Motor neuron (in vitro differentiated cells): ENCODE measurements around the gene SCGB1C2. TPM values are rescaled to one million over a fixed set of nuclear protein-coding genes. Genes with fewer than 3 reads are reported as not detected.
"Not testable (repeated sequence)": the region's sequence is repeated elsewhere in the genome, so short reads cannot be mapped to it uniquely, and the experiment has no call there.

Experiments used
- ATAC-seq, 8 experiments: fragments of 200-7000 bp; cut with Tn5 transposase; replicated peaks in 6 of 8; 2 replicates each; pipeline ENCODE4 v1.8.0; 2021; ENCODE audit warnings: mild to moderate bottlenecking in 8 of 8, moderate library complexity in 8 of 8
- H3K27ac ChIP-seq, 2 donors: fragments of 250-450 bp; sonication (Bioruptor Pico); 2 replicates each; pipeline ENCODE4 v1.9.0; 2021; ENCODE audit warnings: antibody characterized with exemption in 2 of 2, mild to moderate bottlenecking in 2 of 2, moderate library complexity in 1 of 2
- H3K4me1 ChIP-seq, 2 donors: fragments of 250-450 bp; sonication (Bioruptor Pico); replicated peaks in 1 of 2; 2 replicates each; pipeline ENCODE4 v1.6.1; 2021; ENCODE audit warnings: antibody characterized with exemption in 2 of 2, mild to moderate bottlenecking in 2 of 2, moderate library complexity in 1 of 2
- H3K4me3 ChIP-seq, 5 donors: fragments of 250-450 bp; sonication (Bioruptor Pico); 2 replicates each; pipeline ENCODE4 v1.9.0; 2021; ENCODE audit warnings: antibody characterized with exemption in 5 of 5, mild to moderate bottlenecking in 5 of 5, moderate library complexity in 4 of 5
- WGBS, 10 experiments: fragments of 450-650 bp; shearing (Covaris generic); methylation state at CpG; one replicate each; pipeline ENCODE4 v1.0.0; 2022; 5-methylcytosine and 5-hydroxymethylcytosine counted together
- in situ Hi-C, 9 experiments: fragments of 400-800 bp; cut with MboI; loops; one replicate each; pipeline ENCODE4 v1.15.0; 2021; ENCODE audit warnings: low sequenced_read_pairs in 9 of 9, low pct_unique_long_range_greater_than_20kb in 2 of 9; ENCODE audit not compliant: unreplicated experiment in 9 of 9
- total RNA-seq, 8 experiments: library from RNA; unstranded; fragments of 300-600 nt; gene quantifications; 2 replicates each; pipeline versions ENCODE4 v1.2.3 to v1.2.4, GENCODE V29; 2022

SCGB1C2 gene
- total RNA-seq, 8 experiments from 2014 or later = not detected

DNA sequence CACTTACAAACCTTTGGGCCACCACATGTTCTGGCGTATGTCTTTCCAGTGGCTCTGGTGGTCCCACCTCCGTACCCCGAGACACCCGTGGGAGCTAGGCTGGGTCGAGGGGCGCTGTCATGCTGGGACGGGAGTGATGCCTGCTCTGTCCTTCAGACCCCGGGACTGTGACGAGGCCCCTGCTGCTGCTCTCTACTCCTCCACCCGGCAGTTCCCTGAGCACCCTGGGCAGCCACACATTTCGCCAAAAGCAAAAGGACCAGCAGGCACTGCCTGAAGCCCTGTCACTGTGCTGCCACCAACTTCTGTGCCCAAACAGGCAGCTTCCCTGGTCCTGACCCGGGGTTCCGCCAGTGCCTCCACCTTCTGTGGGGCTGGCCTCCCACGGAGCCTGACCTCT lies 28.6 kb downstream of the SCGB1C2 start:
- WGBS, 10 experiments = 63 to 100% (median 94%) methylated on average over 1 to 6 of the region's 14 CpGs; no CpG with 5 or more reads in 3 of the 10 experiments
- no peak overlapping the region for H3K27ac ChIP-seq
- no peak overlapping the region for H3K4me3 ChIP-seq
- H3K4me1 ChIP-seq = peaks cover 9 to 18% of the 10 kb centered on the region in 2 donors
- no peak for ATAC-seq
- in situ Hi-C loops = no loop called here

DNA sequence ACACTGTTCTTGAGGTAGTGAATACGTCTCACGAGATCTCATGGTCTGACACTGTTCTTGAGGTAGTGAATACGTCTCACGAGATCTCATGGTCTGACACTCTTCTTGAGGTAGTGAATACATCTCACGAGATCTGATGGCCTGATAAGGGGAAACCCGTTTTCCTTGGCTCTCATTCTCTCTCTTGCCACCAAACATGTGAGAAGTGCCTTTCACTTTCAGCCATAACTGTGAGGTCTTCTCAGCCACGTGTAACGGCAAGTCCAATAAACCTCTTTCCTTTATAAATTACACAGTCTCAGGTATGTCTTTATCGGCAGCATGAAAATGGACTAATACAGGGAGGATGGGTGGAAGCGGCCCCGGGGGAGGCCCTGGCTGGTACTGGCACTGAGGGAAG lies 31.2 kb downstream of the SCGB1C2 start:
- H3K4me1 ChIP-seq = peaks cover 9 to 17% of the 10 kb centered on the region in 2 donors
- in situ Hi-C loops, H3K4me3 ChIP-seq, ATAC-seq, H3K27ac ChIP-seq: not testable (repeated sequence)
- 90% methylated on average over 2 of the region's 11 CpGs; no CpG with 5 or more reads in 9 of the 10 experiments for WGBS, 10 experiments

DNA sequence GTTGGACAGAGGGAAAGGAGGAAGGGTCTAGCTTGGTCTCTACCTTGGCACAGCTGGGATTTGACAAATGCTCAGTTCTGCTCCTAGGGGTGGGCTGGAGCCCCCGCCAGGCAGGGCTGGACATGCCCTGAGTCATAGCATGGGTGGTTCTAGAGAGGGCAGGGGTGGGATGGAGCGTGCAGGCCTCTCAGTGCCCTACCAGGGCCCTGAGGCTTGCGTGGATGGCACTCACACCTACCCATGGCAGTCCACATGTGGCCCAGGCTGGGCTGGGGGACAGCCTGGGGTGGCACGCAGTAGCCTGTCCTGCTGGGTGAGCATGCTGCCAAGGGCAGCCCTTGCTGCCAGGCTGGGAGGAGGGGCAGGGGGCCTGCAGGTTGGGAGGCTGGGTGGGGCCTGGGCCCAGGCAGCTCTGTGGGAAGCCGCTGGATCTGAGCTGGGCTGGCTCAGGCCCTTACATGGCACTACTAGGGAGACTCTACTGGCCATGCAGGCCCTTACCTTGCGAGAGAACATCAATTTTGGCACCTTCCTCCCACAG lies 32.8 kb downstream of the SCGB1C2 start:
- Histone ChIP-seq H3K27ac (no peak overlapping the region), H3K4me1 (peaks cover 0 to 3% of the 10 kb centered on the region in 2 donors), H3K4me3 (no peak overlapping the region)
- in situ Hi-C loops = no loop called here
- peak in 5 of 8 experiments; percentile 12 to 50 (median 18) for ATAC-seq
- no CpG with 5 or more reads among the region's 6 CpGs for WGBS, 10 experiments

DNA sequence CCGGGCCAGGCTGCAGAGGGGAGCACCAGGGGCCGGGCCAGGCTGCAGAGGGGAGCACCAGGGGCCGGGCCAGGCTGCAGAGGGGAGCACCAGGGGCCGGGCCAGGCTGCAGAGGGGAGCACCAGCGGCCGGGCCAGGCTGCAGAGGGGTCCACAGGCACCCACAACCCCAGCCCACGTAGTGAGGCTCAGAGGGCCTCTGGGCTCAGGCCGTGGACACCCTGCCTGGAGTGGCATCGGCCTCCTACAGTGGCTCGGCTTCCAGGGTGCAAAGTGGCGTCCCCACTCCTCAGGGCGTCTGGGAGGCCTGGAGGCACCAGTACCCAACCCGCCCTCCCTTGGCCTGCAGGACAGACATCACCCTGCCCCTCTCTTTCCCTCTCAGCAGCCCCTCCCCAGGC lies 34.5 kb downstream of the SCGB1C2 start:
- no CpG with 5 or more reads among the region's 13 CpGs for WGBS, 10 experiments
- H3K4me3 ChIP-seq = no peak overlapping the region
- H3K4me1 ChIP-seq = peaks cover 0 to 5% of the 10 kb centered on the region in 2 donors
- in situ Hi-C loops = no loop called here
- no peak overlapping the region for H3K27ac ChIP-seq
- no peak for ATAC-seq

DNA sequence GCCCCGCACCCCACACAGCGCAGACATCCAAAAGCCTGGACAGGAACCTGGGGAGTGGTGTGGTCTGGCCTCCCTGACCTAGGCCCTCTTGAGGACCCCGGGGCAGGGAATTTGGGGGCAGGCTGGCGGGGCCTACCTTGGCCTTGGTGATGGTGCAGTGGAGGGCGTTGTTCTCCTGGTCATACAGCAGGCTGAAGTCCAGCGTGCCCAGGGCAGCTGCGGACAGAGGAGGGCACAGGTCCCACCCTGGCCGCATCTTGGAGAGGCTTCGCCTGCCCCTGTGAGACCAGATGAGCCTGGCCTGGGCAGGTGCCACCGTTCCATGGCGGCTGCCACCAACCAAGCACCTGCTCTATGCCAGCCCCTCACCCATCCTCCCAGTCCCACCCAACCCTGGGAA lies 35.0 kb downstream of the SCGB1C2 start:
- peak in 1 of 8 experiments; percentile 15 for ATAC-seq
- 80 to 90% (median 80%) methylated on average over 1 to 7 of the region's 11 CpGs; no CpG with 5 or more reads in 7 of the 10 experiments for WGBS, 10 experiments
- H3K27ac ChIP-seq = no peak overlapping the region
- no peak overlapping the region for H3K4me3 ChIP-seq
- H3K4me1 ChIP-seq = peaks cover 0 to 5% of the 10 kb centered on the region in 2 donors
- in situ Hi-C loops = no loop called here

DNA sequence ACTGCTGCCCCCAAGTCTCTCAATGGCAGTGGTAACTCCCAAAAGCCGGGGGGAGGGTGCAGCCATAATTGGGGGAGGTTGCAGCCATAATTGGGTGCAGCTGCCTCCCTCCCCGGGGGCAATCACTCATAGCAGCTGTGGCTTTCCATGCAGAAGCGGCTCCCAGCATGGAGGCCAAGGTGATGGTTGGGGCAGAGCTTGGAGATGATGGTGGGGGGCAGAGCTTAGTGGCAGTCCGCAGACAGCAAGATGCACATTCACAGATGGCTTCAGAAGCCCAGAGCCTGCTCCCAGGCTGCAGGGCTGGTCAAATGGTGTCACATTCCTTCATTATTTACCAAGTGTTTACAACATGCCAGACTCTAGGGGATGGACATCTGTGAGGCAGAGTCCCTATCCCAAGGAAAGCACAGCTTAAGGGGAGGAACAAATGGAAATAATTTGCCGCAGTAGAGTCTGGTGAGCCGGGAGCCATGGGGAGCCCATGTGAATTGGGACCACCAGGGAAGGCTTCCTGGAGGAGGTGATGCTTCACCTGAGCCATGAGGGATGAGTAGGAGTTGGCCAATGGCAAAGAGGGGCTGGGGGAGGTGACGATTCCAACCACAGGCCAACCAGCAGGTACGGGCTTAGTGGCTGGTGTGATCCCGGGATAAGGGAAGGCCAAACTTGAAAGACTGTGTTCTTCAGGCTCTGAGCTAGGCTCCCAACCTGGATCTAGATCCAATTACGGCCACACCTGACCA lies 36.0 kb downstream of the SCGB1C2 start:
- ATAC-seq = peak in 3 of 8 experiments; percentile 25 to 62 (median 30)
- WGBS, 10 experiments = 58 to 100% (median 80%) methylated on average over 1 to 5 of the region's 10 CpGs; no CpG with 5 or more reads in 2 of the 10 experiments
- Histone ChIP-seq H3K4me3 (no peak overlapping the region), H3K27ac (no peak overlapping the region), H3K4me1 (peaks cover 0 to 8% of the 10 kb centered on the region in 2 donors)
- in situ Hi-C loops = no loop called here

DNA sequence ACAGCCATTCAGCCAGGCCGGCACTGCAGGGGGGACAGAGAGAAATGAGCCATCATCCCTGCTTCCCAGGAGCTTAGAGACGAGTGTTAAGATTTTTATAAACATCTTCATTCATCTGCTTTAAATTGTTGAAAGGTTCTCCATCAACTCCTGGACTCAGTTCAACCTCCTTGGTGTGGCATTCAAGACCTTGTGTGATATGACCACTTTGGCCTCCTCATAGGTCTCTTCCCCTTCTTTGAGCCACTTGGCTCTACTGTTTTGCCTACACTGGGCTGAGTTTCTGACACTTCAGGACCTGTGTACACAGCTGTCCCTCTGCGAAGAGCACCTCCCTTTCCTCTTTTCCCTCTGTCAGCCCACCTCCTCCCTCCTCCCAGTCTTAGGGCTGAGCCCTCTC lies 39.8 kb downstream of the SCGB1C2 start:
- H3K4me1 ChIP-seq = peaks cover 16 to 29% of the 10 kb centered on the region in 2 donors
- in situ Hi-C loops = no loop called here
- H3K27ac ChIP-seq = no peak overlapping the region
- ATAC-seq = no peak
- no peak overlapping the region for H3K4me3 ChIP-seq
- WGBS, 10 experiments = 44 to 100% (median 82%) methylated on average over 1 to 3 of the region's 3 CpGs; no CpG with 5 or more reads in 3 of the 10 experiments

DNA sequence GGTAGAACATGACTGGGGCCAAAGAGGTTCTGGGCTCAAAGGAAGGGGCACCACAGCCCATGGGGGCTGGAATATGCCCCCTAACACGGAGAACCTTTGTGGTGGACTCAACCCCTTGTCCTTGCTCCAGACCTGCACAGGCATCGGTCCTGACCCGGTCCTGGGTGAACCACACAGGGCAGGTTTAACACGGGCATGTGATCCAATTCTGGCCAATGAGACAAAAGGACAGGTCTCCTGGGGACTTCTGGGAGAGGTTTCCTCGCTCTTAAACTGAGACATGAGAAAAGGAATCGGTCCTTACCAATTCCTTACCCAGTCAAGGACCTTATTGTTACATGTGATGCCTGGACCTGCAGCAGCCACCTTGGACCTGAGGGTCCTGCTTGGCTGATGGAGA lies 40.4 kb downstream of the SCGB1C2 start:
- 0 to 100% (median 92%) methylated on average over 1 to 4 of the region's 6 CpGs; no CpG with 5 or more reads in 3 of the 10 experiments for WGBS, 10 experiments
- Histone ChIP-seq H3K4me1 (peaks cover 21 to 35% of the 10 kb centered on the region in 2 donors), H3K27ac (no peak overlapping the region), H3K4me3 (no peak overlapping the region)
- in situ Hi-C loops = no loop called here
- ATAC-seq = no peak

DNA sequence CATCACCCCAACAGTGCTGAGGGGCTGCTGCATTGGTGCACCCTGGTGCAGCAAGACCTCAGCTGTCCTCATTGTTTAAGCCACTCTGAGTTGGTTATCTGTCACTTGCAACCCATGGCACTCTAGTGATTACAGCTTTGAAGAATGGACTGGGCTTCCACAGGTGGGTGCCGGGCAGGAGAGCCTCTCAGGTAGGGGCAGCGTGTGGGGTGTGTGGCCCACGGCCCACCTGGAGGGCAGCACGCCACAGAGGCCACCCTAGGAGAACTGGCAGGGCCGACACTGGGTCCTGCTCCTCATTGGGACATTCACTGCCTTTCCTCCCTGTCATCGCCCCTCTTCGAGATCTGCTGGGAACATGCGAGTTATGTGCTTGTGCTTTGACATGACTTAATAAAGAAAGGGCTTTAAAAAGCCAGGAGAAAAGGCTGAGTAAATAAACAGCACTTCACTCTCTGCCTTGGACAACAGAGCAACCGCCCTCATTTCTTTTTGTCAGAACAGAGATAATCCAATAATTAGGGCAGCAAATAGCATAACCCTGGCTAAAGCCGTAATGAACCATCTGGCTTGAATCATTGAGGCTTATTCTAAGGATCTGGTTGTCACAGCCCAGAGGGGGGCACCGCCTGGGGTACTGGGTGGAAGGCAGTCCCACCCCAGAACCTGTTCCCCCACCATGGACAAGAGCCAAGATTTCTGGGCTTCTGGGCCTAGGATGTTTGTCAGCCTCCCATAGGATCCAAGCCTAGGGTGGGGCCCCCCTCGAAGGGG lies 41.1 kb downstream of the SCGB1C2 start:
- WGBS, 10 experiments = 21 to 100% (median 60%) methylated on average over 1 to 6 of the region's 12 CpGs; no CpG with 5 or more reads in 3 of the 10 experiments
- peaks cover 21 to 33% of the 10 kb centered on the region in 2 donors for H3K4me1 ChIP-seq
- H3K4me3 ChIP-seq = no peak overlapping the region
- in situ Hi-C loops = no loop called here
- ATAC-seq = no peak
- H3K27ac ChIP-seq = no peak overlapping the region

DNA sequence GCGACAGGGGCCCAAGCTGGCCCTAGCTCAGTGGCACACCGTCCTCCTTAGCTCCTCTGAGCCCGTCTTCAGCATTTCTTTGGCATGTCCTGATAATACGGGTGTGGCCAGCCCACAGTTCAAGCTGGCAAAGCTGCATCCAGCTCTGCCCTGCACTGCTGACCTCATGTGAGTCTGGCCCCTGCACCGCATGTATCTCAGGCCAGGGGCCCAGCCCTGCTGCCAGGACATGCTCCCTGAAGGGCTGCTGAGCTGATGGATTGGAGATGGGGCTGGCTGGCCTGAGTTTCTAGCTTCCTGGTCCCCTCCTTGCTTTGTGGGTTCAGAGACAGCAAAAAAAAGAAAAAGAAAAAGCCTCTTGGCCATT lies 41.7 kb downstream of the SCGB1C2 start:
- H3K27ac ChIP-seq = no peak overlapping the region
- 0 to 100% (median 75%) methylated on average over 1 to 2 of the region's 5 CpGs; no CpG with 5 or more reads in 7 of the 10 experiments for WGBS, 10 experiments
- in situ Hi-C loops = no loop called here
- ATAC-seq = peak in 3 of 8 experiments; percentile 8 to 26 (median 16)
- peaks cover 21 to 33% of the 10 kb centered on the region in 2 donors for H3K4me1 ChIP-seq
- H3K4me3 ChIP-seq = no peak overlapping the region

DNA sequence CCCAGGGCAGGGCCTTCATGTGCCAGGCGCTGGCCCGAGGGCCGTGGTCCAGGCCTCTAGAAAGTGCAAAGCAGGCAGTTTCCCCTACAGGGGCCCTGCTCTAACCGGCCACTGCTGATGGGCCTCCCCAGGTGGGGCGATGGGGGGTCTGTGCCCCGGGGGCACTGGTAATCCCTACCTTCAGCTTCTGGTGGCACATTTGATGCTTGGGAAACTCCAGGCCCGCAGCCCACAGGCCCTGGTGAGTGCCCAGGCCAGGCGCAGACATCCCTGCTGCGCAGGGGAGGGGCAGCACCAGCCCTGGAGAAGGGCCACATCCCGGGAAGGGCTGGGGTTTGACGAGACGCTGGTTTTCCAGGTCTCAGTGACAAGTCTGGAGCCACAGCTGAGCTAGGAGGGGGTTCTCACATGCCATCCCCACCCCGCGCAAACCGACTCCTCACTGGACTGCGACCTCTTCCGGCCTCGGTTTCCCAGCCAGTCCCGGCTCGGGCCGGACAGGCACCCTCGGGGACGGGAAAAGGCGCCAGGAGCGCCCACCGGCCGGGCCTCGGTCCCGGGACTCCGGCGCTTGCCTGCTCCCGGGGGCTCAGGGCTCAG lies 42.5 kb downstream of the SCGB1C2 start:
- H3K27ac ChIP-seq = no peak overlapping the region
- 15 to 55% (median 40%) methylated on average over 1 to 4 of the region's 32 CpGs; no CpG with 5 or more reads in 7 of the 10 experiments for WGBS, 10 experiments
- peaks cover 21 to 33% of the 10 kb centered on the region in 2 donors for H3K4me1 ChIP-seq
- ATAC-seq = peak in 1 of 8 experiments; percentile 1
- peak overlapping the region; percentile 32 to 56 (median 35) for H3K4me3 ChIP-seq
- in situ Hi-C loops = no loop called here

DNA sequence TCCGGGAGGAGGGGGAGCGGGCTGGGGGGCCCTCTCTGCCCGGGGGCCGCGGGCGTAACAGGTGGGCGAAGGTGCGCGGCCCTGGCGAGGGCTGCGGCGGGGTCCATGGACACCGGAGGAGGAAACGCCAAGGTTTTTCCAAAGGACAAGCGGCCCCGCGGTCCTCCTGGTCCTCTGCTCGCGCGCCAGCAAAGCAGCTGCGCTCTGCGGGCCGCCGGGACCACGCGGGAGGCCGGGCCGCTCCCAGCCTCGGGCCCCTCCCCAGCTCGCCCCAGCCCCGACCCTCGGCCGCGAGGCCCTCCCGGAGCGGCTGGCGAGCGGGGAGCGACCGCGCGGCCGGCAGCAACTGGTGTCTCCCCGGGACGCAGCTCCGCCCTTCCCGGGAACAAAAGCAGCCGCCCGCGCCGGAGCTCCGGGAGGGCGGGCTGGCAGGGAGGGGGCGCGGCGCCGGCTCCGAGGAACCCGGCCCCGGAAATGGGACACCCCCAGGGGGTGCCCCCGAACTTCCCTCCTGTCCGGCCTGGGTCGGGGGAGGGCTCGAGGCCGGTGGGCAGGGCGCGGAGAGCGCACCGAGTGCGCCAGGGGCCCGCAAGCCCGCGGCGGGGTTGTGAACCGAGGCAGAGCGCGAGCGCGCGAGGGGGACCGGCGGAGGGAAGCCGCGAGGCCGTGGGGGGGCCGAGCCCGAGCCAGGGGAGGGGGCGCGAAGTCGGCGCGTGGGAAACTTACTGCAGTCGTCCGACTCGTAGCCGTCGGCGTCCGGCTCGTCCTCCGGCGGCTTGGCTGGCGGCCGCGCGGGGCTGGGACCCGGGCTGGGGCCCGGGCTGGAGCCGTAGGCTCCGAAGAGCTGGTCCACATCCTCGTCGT lies 43.2 kb downstream of the SCGB1C2 start:
- H3K4me3 ChIP-seq = peak overlapping the region; percentile 32 to 56 (median 35)
- peak; percentile 22 to 45 (median 35) for ATAC-seq
- H3K4me1 ChIP-seq = peaks cover 24 to 33% of the 10 kb centered on the region in 2 donors
- H3K27ac ChIP-seq = no peak overlapping the region
- no CpG with 5 or more reads among the region's 112 CpGs for WGBS, 10 experiments
- in situ Hi-C loops = no loop called here
